Measurements from ENCODE around the gene MPZL3.

DNA sequence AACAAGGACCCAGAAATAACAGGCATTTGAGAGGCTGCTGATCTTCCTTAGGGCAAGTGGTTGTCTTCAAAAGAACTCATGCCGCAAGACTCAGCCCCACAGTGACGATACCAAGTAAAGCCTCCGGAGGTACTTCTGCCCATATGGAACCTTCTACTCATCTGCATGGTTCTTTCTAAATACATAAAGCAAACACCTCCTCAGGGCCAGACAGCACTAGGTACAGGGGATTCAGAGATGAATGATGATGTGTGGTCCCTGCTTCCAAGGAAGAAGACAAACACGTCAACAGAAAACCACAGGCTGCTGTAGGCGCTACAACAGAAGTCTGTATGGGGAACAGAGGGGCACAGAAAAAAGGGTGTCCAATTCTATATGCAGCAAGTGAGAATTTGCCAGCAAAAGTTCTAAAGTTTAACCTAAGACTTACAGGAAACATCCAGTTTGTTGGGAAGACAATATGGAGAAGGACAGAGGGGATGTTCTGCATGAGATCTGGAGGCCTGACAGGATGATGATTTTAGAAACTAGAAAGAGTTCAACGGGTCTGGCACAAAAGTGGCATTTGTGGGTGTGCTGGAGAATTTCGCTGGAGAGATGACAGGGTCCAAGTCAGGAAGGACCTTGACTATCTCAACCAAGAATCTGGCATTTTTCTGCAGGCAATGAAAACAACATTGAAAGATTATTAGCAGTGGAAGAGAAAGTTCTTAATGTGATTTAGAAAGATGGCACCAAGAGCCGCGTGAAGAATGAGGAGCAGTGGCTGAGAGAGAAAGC is 51.1 kb downstream of the MPZL3 start:
- TF ChIP-seq POLR2AphosphoS5 (IDR thresholded peaks at IDR 0.05) (no peak), CTCF (IDR thresholded peaks at IDR 0.05) (no peak), POLR2A (IDR thresholded peaks at IDR 0.05; ENCODE audit: low read depth) (no peak), EP300 (IDR thresholded peaks at IDR 0.05) (no peak)
